ENCODE results near the gene KCNK17. TPM values are rescaled to one million over a fixed set of nuclear protein-coding genes. Genes with fewer than 3 reads are reported as not detected.

Gene KCNK17
- total RNA-seq, 5 donors from 2014 or later (not counting 1 experiment from before 2014, with no cell fraction given), result 0.38 TPM; not detected in 4

- no peak overlapping the region for H3K4me3 Mint-ChIP-seq
- H3K9me3 Mint-ChIP-seq, result no peaks in the 10 kb centered on the region
- H3K27me3 ChIP-seq (replicated peaks in 1 of 2; ENCODE audit: control insufficient read depth in 2 of 2, extremely low read depth in 1 of 2, insufficient read depth in 2 of 2, low read length in 1 of 2), result peaks cover 0 to 2% of the 10 kb centered on the region in 2 experiments
- H3K4me1 ChIP-seq (ENCODE audit: control insufficient read depth in 1 of 2, extremely low read depth in 1 of 2, insufficient read depth in 2 of 2, low read length in 2 of 2), result no peaks in the 10 kb centered on the region
- DNase-seq (no peak), ATAC-seq (replicated peaks in 1 of 4) (no peak)
- 73% methylated on average over 6 of the region's 6 CpGs for WGBS (ENCODE audit: insufficient coverage)
- H3K27me3 Mint-ChIP-seq, result peaks cover 0 to 2% of the 10 kb centered on the region in 2 donors
- no peak overlapping the region for H3K4me3 ChIP-seq (ENCODE audit: control insufficient read depth in 1 of 2, extremely low read depth in 1 of 2, low read length in 1 of 2)
- no peak overlapping the region for H3K27ac ChIP-seq (ENCODE audit: low read length)
- CTCF ChIA-PET, result interaction anchor here in 1 of 2 donors (0.7 kb wide), 1 partner anchor 179 kb away, joined by 3 read pairs; no protein-coding TSS in a partner anchor
- H3K9me3 ChIP-seq, result no peaks in the 10 kb centered on the region
- H3K27ac Mint-ChIP-seq, result no peak overlapping the region
- POLR2A ChIA-PET, result no interaction called here
- no peaks in the 10 kb centered on the region for H3K4me1 Mint-ChIP-seq
- no peaks in the 10 kb centered on the region for H3K36me3 ChIP-seq (ENCODE audit: control insufficient read depth in 2 of 2, extremely low read depth in 1 of 2, insufficient read depth in 1 of 2, low read length in 1 of 2)
- no peaks in the 10 kb centered on the region for H3K36me3 Mint-ChIP-seq
These were observed 40.8 kb downstream of the KCNK17 start for GRCh38 chr6:39273406-39273821.

GRCh38 chr6:39269961-39270360 lies 44.3 kb downstream of the KCNK17 start:
- no peaks in the 10 kb centered on the region for H3K4me1 Mint-ChIP-seq
- ChIA-PET CTCF (no interaction called here), POLR2A (no interaction called here)
- H3K36me3 Mint-ChIP-seq, result no peaks in the 10 kb centered on the region
- peaks cover 0 to 2% of the 10 kb centered on the region in 2 donors for H3K27me3 Mint-ChIP-seq
- Histone ChIP-seq H3K36me3 (ENCODE audit: control insufficient read depth in 2 of 2, extremely low read depth in 1 of 2, insufficient read depth in 1 of 2, low read length in 1 of 2) (no peaks in the 10 kb centered on the region), H3K4me3 (ENCODE audit: control insufficient read depth in 1 of 2, extremely low read depth in 1 of 2, low read length in 1 of 2) (no peak overlapping the region), H3K9me3 (no peaks in the 10 kb centered on the region), H3K27me3 (replicated peaks in 1 of 2; ENCODE audit: control insufficient read depth in 2 of 2, extremely low read depth in 1 of 2, insufficient read depth in 2 of 2, low read length in 1 of 2) (no peaks in the 10 kb centered on the region), H3K4me1 (ENCODE audit: control insufficient read depth in 1 of 2, extremely low read depth in 1 of 2, insufficient read depth in 2 of 2, low read length in 2 of 2) (no peaks in the 10 kb centered on the region), H3K27ac (ENCODE audit: low read length) (no peak overlapping the region)
- no peak overlapping the region for H3K4me3 Mint-ChIP-seq
- DNase-seq (no peak), ATAC-seq (replicated peaks in 1 of 4) (no peak)
- no peaks in the 10 kb centered on the region for H3K9me3 Mint-ChIP-seq
- no peak overlapping the region for H3K27ac Mint-ChIP-seq
- no CpG with 5 or more reads among the region's 1 CpG for WGBS (ENCODE audit: insufficient coverage)

- Mint-ChIP-seq H3K4me3 (no peak overlapping the region), H3K36me3 (no peaks in the 10 kb centered on the region), H3K27ac (no peak overlapping the region), H3K4me1 (no peaks in the 10 kb centered on the region), H3K9me3 (no peaks in the 10 kb centered on the region), H3K27me3 (peaks cover 0 to 1% of the 10 kb centered on the region in 2 donors)
- no peak overlapping the region for H3K4me3 ChIP-seq (ENCODE audit: control insufficient read depth in 1 of 2, extremely low read depth in 1 of 2, low read length in 1 of 2)
- H3K9me3 ChIP-seq, result no peaks in the 10 kb centered on the region
- CTCF ChIA-PET, result no interaction called here
- no peaks in the 10 kb centered on the region for H3K27me3 ChIP-seq (replicated peaks in 1 of 2; ENCODE audit: control insufficient read depth in 2 of 2, extremely low read depth in 1 of 2, insufficient read depth in 2 of 2, low read length in 1 of 2)
- H3K27ac ChIP-seq (ENCODE audit: low read length), result no peak overlapping the region
- WGBS (ENCODE audit: insufficient coverage), result no CpG with 5 or more reads among the region's 3 CpGs
- H3K36me3 ChIP-seq (ENCODE audit: control insufficient read depth in 2 of 2, extremely low read depth in 1 of 2, insufficient read depth in 1 of 2, low read length in 1 of 2), result no peaks in the 10 kb centered on the region
- H3K4me1 ChIP-seq (ENCODE audit: control insufficient read depth in 1 of 2, extremely low read depth in 1 of 2, insufficient read depth in 2 of 2, low read length in 2 of 2), result no peaks in the 10 kb centered on the region
- DNase-seq (no peak), ATAC-seq (replicated peaks in 1 of 4) (no peak)
- POLR2A ChIA-PET, result no interaction called here
These were observed 45.5 kb downstream of the KCNK17 start for GRCh38 chr6:39268721-39269120.

- Mint-ChIP-seq H3K27ac (no peak overlapping the region), H3K9me3 (no peaks in the 10 kb centered on the region), H3K4me3 (no peak overlapping the region), H3K4me1 (no peaks in the 10 kb centered on the region), H3K36me3 (no peaks in the 10 kb centered on the region), H3K27me3 (no peaks in the 10 kb centered on the region)
- no peaks in the 10 kb centered on the region for H3K27me3 ChIP-seq (replicated peaks in 1 of 2; ENCODE audit: control insufficient read depth in 2 of 2, extremely low read depth in 1 of 2, insufficient read depth in 2 of 2, low read length in 1 of 2)
- DNase-seq, result no peak
- no peak overlapping the region for H3K4me3 ChIP-seq (ENCODE audit: control insufficient read depth in 1 of 2, extremely low read depth in 1 of 2, low read length in 1 of 2)
- H3K9me3 ChIP-seq, result no peaks in the 10 kb centered on the region
- H3K27ac ChIP-seq (ENCODE audit: low read length), result no peak overlapping the region
- 40% methylated on average over 1 of the region's 7 CpGs for WGBS (ENCODE audit: insufficient coverage)
- ATAC-seq (replicated peaks in 1 of 4), result no peak
- no peaks in the 10 kb centered on the region for H3K36me3 ChIP-seq (ENCODE audit: control insufficient read depth in 2 of 2, extremely low read depth in 1 of 2, insufficient read depth in 1 of 2, low read length in 1 of 2)
- ChIA-PET POLR2A (no interaction called here), CTCF (no interaction called here)
- no peaks in the 10 kb centered on the region for H3K4me1 ChIP-seq (ENCODE audit: control insufficient read depth in 1 of 2, extremely low read depth in 1 of 2, insufficient read depth in 2 of 2, low read length in 2 of 2)
These were observed 46.0 kb downstream of the KCNK17 start for GRCh38 chr6:39268171-39268570.

GRCh38 chr6:39266782-39267355 lies 47.4 kb downstream of the KCNK17 start:
- H3K4me3 Mint-ChIP-seq, result no peak overlapping the region
- CTCF ChIA-PET, result no interaction called here
- H3K27ac Mint-ChIP-seq, result no peak overlapping the region
- H3K4me3 ChIP-seq (ENCODE audit: control insufficient read depth in 1 of 2, extremely low read depth in 1 of 2, low read length in 1 of 2), result no peak overlapping the region
- H3K9me3 ChIP-seq, result no peaks in the 10 kb centered on the region
- no peaks in the 10 kb centered on the region for H3K4me1 ChIP-seq (ENCODE audit: control insufficient read depth in 1 of 2, extremely low read depth in 1 of 2, insufficient read depth in 2 of 2, low read length in 2 of 2)
- no peak for ATAC-seq (replicated peaks in 1 of 4)
- no peaks in the 10 kb centered on the region for H3K36me3 Mint-ChIP-seq
- H3K9me3 Mint-ChIP-seq, result no peaks in the 10 kb centered on the region
- H3K4me1 Mint-ChIP-seq, result no peaks in the 10 kb centered on the region
- no peak for DNase-seq
- no peak overlapping the region for H3K27ac ChIP-seq (ENCODE audit: low read length)
- H3K27me3 Mint-ChIP-seq, result peaks cover 1 to 4% of the 10 kb centered on the region in 2 donors
- H3K27me3 ChIP-seq (replicated peaks in 1 of 2; ENCODE audit: control insufficient read depth in 2 of 2, extremely low read depth in 1 of 2, insufficient read depth in 2 of 2, low read length in 1 of 2), result peaks cover 0 to 5% of the 10 kb centered on the region in 2 experiments
- WGBS (ENCODE audit: insufficient coverage), result 83% methylated on average over 1 of the region's 5 CpGs
- H3K36me3 ChIP-seq (ENCODE audit: control insufficient read depth in 2 of 2, extremely low read depth in 1 of 2, insufficient read depth in 1 of 2, low read length in 1 of 2), result no peaks in the 10 kb centered on the region
- POLR2A ChIA-PET, result no interaction called here

GRCh38 chr6:39266375-39266774 lies 47.8 kb downstream of the KCNK17 start:
- no peaks in the 10 kb centered on the region for H3K4me1 Mint-ChIP-seq

More at GRCh38 chr6:39266375-39266774, 47.8 kb downstream of the KCNK17 start:
- Histone ChIP-seq H3K9me3 (no peaks in the 10 kb centered on the region), H3K4me1 (ENCODE audit: control insufficient read depth in 1 of 2, extremely low read depth in 1 of 2, insufficient read depth in 2 of 2, low read length in 2 of 2) (no peaks in the 10 kb centered on the region), H3K27me3 (replicated peaks in 1 of 2; ENCODE audit: control insufficient read depth in 2 of 2, extremely low read depth in 1 of 2, insufficient read depth in 2 of 2, low read length in 1 of 2) (peaks cover 0 to 10% of the 10 kb centered on the region in 2 experiments), H3K4me3 (ENCODE audit: control insufficient read depth in 1 of 2, extremely low read depth in 1 of 2, low read length in 1 of 2) (no peak overlapping the region), H3K27ac (ENCODE audit: low read length) (no peak overlapping the region), H3K36me3 (ENCODE audit: control insufficient read depth in 2 of 2, extremely low read depth in 1 of 2, insufficient read depth in 1 of 2, low read length in 1 of 2) (no peaks in the 10 kb centered on the region)
- no peaks in the 10 kb centered on the region for H3K9me3 Mint-ChIP-seq
- POLR2A ChIA-PET, result no interaction called here
- H3K27me3 Mint-ChIP-seq, result peaks cover 5 to 6% of the 10 kb centered on the region in 2 donors
- CTCF ChIA-PET, result no interaction called here
- no peak overlapping the region for H3K27ac Mint-ChIP-seq
- ATAC-seq (replicated peaks in 1 of 4) (no peak), DNase-seq (no peak)
- no CpG with 5 or more reads among the region's 2 CpGs for WGBS (ENCODE audit: insufficient coverage)
- no peaks in the 10 kb centered on the region for H3K36me3 Mint-ChIP-seq
- H3K4me3 Mint-ChIP-seq, result no peak overlapping the region
